GM18526 (cell line): ENCODE data around the gene ANAPC7.
A peak's percentile ranks its signal among the peaks of the same experiment; 100 is the strongest.

ENCODE experiments used
- POLR2A ChIP-seq: IDR thresholded peaks from 3 replicates; pipeline ENCODE4 v1.6.1; 2011; ENCODE audit not compliant: insufficient read length; ENCODE audit errors: extremely low read depth

ANAPC7 gene, protein sequence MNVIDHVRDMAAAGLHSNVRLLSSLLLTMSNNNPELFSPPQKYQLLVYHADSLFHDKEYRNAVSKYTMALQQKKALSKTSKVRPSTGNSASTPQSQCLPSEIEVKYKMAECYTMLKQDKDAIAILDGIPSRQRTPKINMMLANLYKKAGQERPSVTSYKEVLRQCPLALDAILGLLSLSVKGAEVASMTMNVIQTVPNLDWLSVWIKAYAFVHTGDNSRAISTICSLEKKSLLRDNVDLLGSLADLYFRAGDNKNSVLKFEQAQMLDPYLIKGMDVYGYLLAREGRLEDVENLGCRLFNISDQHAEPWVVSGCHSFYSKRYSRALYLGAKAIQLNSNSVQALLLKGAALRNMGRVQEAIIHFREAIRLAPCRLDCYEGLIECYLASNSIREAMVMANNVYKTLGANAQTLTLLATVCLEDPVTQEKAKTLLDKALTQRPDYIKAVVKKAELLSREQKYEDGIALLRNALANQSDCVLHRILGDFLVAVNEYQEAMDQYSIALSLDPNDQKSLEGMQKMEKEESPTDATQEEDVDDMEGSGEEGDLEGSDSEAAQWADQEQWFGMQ

DNA sequence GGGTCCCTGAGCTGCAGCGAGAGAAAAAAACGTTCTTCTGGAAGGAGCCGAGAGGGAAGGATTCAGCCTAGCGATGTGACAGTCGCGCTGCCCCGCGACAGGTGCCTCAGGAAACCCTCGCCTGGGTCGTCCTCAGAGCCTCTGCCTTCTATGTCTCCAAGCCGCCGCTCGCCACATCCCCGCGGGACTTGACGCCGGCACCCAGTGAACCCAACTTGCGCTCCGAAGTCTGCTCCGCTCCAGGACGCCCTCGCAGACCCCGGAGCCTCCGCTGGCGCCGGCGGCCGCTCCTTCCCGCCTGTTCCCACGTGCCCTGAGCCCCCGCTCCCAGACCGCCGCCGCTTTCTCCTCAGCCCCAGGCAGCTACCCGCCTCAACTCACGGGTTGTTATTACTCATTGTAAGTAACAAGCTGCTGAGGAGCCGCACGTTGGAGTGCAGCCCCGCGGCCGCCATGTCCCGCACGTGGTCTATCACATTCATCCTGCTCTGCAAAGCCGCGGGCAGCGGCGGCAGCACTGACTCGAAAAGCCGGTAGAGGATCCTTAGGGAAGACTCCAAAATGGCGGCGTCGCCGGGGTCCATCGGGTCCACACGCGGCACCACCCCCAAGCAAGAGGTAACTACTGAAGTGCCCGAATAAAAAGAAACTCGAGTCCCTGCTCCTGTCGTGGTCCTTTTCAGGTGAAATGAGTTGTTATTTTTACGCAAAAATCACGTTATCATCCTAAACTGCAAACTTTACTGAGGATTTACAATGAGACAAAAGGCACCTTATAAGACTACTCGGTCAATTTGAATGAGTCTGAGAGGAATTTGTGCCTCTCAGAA, at the start of gene ANAPC7:
ANAPC7 (minus strand) TSS at position 563 of the 830 bp plus-strand sequence; CDS start at position 482, 81 bp downstream.
- peak; percentile 77 for TF ChIP-seq POLR2A

DNA sequence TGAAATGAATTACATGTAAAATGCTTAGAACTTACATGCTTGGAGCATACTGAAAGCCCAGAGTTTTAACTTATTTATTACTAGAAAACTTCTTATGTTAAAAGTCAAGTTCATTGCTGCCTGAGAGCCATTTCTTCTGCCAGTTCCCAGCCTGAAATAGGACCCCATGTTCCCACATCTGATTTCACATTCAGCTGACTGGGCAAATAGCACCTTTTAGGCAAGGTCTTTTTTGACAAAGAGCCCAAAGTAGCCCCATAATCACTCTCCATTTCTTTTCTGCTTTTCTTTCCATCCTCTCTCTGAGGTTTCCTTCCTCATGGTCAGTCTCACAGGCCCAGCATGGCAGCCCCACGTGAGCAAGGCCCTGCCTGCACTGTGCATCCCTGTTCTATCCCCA, 47.8 kb upstream of the ANAPC7 start:
- TF ChIP-seq POLR2A, result no peak

DNA sequence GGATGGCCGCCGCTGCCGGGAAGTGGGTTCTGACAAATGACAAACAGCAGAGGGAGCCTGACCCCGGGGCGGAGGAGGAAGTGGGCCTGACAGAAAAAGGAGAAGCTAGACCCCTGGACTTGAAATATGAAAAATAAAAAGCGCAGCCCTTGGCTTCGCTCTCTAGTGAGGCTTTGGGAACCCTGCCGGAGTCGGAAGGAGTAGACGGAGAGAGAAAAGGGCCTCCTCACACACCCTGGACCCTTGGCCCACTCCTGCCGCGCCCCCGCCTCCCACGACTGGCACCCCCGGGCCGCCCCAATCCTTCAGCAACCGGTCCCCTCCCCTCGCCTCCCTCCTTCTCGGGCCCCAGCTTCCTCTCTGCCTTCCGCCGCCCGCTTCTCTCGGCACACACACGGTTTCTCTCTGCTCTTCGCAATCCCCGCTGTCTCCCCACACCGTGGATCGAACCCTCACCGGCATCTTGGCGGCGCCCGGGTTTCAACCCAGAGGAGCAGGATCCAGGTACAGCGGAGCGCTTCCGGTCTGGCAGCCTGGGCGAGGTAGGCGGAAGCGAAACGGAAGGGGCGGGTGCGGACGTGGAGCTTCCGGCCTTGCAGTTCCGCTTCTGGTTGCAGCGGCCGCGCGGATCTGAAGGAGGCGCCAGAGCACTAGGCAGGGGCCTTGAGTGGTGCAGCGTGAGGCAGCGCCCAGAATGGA, 46.4 kb upstream of the ANAPC7 start, which contains the start of gene ARPC3:
ARPC3 (minus strand) TSS at position 539 of the 699 bp plus-strand sequence; CDS start at position 462, 77 bp downstream.
- TF ChIP-seq POLR2A, result peak; percentile 77

DNA sequence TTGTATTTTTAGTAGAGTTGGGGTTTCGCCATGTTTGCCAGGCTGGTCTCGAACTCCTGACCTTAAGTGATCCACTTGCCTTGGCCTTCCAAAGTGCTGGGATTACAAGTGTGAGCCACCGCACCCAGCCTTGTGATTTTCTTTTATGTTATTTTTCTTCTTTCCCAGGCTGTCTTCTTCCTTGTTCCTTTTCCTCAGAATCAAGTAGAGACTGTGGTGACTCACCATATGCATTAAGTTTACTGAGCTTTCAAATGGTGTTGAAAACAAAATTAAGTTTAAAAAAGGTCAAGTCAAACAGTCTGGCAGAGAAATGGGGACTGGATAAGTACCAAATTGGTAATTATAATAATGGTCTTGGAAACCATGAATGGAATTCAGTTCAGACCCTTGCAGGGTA, 40.9 kb upstream of the ANAPC7 start:
- no peak for TF ChIP-seq POLR2A

DNA sequence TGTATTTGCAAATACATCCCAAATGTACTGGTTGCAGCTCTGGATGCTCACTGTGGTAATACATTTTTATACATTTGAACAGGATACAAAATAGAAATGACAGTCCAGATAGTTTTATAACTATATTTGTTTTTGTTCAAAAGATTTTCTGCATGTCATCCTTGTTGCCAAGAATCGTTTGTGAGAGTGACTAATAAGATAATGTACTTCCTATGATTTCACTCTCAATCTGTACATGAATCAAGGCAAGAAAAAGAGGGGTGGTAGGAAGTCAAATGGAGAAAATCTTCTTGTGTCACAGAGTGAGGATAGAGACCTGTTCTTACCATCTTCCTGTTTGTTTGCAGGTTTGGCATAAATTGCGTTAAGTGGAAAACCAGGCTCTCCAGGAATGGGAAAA, 32.7 kb upstream of the ANAPC7 start:
- no peak for TF ChIP-seq POLR2A

DNA sequence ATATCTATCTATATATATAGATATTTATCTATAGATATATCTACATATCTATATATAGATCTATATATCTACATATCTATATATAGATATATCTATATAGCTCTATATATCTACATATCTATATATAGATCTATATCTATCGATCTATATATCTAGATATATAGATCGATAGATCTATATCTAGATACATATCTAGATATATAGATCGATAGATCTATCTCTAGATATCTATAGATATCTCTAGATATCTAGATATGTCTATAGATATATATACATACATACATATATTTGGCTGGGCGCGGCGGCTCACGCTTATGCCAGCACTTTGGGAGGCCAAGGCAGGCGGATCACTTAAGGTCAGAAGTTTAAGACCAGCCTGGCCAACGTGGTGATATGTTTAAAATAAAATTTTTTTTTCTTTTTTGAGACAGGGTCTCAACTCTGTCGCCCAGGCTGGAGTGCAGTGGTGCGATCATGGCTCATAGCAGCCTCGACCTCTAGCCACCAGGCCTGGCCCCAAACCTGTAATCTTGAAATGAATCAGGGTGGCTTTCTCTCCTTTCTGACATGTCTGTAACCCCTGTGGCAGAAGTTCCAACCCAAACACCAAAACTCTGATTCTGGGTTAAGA, 28.6 kb upstream of the ANAPC7 start:
- no peak for TF ChIP-seq POLR2A

DNA sequence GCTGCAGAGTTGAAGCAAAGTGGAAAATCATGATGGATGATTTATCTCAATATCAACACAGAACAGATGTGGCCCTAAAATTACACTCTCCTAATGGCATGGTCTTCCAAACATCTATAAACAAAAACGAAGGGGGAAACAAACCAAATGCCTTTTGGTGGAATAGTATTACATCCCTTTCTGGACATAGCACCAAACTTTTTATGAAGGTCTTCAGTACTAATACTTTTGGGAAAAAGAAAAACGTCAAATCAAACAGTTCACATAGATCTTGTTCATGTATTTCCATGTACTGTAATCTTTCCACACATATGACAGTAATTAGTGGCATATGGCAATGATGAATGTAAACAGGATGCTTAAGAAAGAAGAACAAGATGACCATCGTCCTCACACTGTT, 22.9 kb upstream of the ANAPC7 start:
- TF ChIP-seq POLR2A, result no peak

DNA sequence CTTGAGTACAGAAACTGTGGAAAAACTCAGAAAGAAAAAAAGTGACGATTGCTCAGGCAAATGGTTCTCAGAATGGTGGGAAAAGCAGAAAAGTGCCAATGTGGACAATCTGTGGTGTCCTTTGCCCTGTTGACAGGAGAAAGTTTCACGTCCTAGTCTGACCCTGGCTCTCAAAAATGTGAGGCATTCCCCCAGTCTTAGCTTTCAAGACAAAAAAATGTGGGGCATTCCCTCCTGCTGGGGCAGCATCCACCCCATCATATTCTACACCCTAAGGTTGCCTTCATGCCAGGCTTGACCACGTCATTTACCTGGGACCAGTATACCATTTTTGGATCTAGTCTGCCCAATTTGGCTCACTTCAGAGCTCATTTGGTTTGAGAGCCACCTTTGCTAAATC, 20.7 kb upstream of the ANAPC7 start:
- TF ChIP-seq POLR2A, result no peak

DNA sequence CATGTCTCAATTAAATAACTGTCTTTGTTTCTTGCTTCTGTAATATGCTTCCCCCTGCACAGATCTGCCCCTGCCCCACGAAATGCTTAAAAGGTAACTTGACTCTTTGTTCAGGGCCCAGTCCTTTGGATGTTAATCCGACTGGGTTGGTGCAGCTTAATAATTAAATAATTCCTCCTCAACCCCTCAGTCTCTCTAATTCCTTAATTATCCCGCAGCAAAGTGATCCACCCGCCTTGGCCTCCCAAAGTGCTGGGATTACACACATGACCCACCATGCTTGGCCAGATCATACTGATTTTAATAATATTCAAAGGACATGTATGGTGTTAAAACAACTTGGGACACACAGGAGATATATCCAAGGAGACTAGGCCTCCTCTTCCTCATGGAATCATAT, 18.2 kb upstream of the ANAPC7 start:
- no peak for TF ChIP-seq POLR2A

DNA sequence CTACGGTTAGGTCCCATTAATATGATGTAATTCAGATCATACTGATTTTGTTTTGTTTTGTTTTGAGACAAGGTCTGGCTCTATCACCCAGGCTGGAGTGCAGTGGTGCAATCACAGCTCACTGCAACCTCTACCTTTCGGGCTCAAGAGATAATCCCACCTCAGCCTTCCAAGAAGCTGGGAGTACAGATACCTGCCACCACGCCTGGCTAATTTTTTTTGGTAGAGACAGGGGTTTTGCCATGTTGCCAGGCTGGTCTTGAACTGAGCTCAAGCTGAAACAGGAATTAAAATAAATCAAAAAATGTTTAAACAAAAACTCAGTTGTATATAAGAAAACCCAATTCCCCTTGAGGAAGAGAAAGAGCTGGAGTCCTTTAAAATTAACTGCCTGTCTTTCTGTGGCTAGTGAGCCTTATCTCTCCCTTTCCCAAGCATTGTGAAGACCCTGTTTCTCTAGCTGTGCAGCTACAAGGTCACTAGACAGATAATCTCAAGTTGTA, 17.7 kb upstream of the ANAPC7 start:
- no peak for TF ChIP-seq POLR2A

DNA sequence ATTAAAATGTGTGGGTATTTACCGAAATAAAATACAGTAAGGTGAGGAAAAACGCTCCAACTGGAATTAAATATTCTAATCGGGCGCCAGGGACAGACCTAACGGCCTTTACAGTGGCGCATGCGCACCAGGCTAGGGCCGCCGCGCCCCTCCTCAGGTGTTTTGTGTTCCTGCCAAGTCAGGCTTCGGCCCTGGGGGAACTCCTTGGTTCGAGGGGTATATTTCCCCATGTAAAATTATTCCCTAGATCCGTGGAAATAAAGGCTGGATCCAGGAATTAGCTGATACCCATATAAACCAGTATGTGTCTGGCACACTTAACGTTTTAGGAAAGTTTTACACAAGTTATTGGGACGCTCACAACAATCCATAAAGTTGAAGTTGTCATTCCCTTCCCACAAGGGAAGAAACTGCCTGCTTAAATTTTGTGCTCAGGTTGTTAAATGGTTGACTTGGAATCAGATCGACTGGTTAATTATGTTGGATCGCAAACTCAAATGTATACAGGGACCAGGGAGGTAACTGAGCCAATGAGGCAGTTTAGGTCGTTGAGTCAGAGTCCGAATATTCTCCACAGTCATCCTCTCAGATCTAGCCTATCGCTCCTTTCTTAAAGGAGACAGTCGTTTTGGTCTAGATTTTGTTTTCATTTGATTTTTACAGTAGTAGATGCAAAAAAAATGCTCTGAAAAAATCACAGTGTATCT, 621 bp upstream of the ANAPC7 start:
- peak; percentile 50 for TF ChIP-seq POLR2A

DNA sequence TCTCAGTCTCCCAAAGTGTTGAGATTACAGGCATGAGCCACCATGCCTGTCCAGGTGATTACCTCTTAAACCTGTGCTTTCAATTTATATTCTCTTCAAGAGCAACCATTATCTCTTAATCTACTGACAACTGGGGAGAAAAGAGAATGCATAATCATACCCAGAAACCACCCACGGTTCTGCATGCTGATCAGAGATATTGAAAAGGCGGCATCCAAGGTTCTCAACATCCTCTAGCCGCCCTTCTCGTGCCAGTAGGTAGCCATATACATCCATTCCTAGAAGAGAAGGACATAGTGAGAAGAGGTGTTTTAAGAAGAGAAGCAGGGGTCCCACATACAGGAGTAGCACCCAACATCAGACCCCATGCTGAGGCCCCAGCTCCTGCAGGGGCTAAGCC, 20.8 kb downstream of the ANAPC7 start:
- TF ChIP-seq POLR2A, result no peak

DNA sequence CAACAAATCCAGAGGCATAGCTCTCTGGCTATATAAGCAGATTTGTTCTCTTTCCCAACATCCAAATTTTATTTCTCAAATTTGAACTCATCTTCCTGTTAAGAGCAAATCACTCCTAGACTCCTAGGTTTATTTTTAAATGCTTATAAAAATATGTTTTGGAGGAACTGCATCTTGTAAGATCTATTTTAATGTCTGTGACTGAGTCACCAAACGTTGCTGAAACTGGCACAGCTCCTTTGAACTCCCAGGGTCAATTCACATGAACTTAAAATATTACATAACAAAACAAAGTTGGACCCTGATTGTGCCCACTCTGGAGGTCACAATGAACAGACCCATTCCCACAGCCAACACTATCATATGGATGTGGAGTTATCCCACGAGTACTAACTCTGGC, 23.9 kb downstream of the ANAPC7 start:
- TF ChIP-seq POLR2A, result no peak

DNA sequence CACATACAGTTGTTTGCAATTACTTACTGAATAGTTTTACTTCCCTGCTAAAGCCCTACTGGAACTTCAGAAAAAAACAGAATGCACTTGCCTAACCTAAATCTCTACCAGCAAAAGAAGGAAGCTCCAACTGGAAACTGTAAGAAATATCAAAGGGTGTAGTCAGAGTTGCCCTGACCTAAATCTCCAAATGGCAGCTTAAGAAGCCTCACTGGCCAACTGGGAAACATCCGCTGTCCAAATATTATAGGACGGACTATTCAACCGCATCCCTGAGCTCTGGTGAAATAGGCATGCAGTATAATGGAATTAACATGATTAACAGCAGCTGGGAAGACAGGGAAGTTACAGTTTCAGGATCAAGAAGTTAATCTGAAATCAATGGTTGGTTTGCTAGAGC, 24.3 kb downstream of the ANAPC7 start:
- TF ChIP-seq POLR2A, result no peak
